Measurements from ENCODE around the gene ATN1. TPM values are rescaled to one million over a fixed set of nuclear protein-coding genes. Genes with fewer than 3 reads are reported as not detected.

ATN1 gene
- total and polyA plus RNA-seq, 2 of the 8 experiments (the other 6 are each of a cell fraction or from before 2014, with no cell fraction given), result 20.6 to 73.4 TPM

- Histone ChIP-seq H3K4me1 (replicated peaks in 1 of 4; ENCODE audit: control insufficient read depth in 3 of 4, insufficient read depth in 4 of 4, low read length in 3 of 4) (peaks cover 3 to 9% (median 5%) of the 10 kb centered on the region in 4 experiments), H3K9me3 (ENCODE audit: insufficient read depth in 2 of 2, low read depth in 1 of 2, low read length in 1 of 2) (no peaks in the 10 kb centered on the region), H3K9ac (replicated peaks in 1 of 4; ENCODE audit: extremely low read depth in 1 of 4, low read depth in 3 of 4, low read length in 3 of 4) (no peak overlapping the region), H3K79me2 (ENCODE audit: control insufficient read depth in 1 of 2, insufficient read depth in 2 of 2, low read length in 2 of 2) (peaks cover 0 to 9% of the 10 kb centered on the region in 2 experiments; a peak in 1 of 4 replicates), H3K4me3 (ENCODE audit: extremely low read depth in 1 of 4, insufficient read depth in 2 of 4, low read depth in 3 of 4, low read length in 4 of 4) (no peak overlapping the region), H2AK5ac (ENCODE audit: low read depth, low read length) (no peak overlapping the region), H3K4me2 (ENCODE audit: insufficient read depth in 1 of 2, low read depth in 2 of 2, low read length in 2 of 2) (no peak overlapping the region), H3K14ac (ENCODE audit: insufficient read length) (no peak overlapping the region), H4K91ac (replicated peaks; ENCODE audit: insufficient read length, low read length) (no peak overlapping the region), H3K27me3 (replicated peaks in 1 of 4; ENCODE audit: control insufficient read depth in 3 of 4, extremely low read depth in 1 of 4, insufficient read depth in 3 of 4, low read length in 3 of 4) (no peaks in the 10 kb centered on the region), H2BK20ac (ENCODE audit: low read length) (no peak overlapping the region), H2BK15ac (ENCODE audit: low read length) (no peak overlapping the region), H3K79me1 (ENCODE audit: low read depth, low read length) (peaks cover 4% of the 10 kb centered on the region), H4K20me1 (replicated peaks in 1 of 2; ENCODE audit: control insufficient read depth in 1 of 2, insufficient read depth in 2 of 2, low read length in 2 of 2) (peaks cover 0 to 6% of the 10 kb centered on the region in 2 experiments), H2BK120ac (replicated peaks; ENCODE audit: low read depth, low read length) (no peak overlapping the region), H3K36me3 (ENCODE audit: control insufficient read depth in 2 of 4, insufficient read depth in 4 of 4, low read length in 3 of 4) (peaks cover 26 to 75% (median 47%) of the 10 kb centered on the region in 4 experiments), H3K18ac (ENCODE audit: extremely low read depth, low read length) (no peak overlapping the region), H4K8ac (ENCODE audit: extremely low read depth, insufficient read depth, low read length) (no peak overlapping the region), H3K56ac (replicated peaks; ENCODE audit: insufficient read length, low read depth, low read length) (no peak overlapping the region), H2AFZ (ENCODE audit: low read length) (no peak overlapping the region), H4K5ac (ENCODE audit: insufficient read length, low read depth, low read length) (no peak overlapping the region), H2BK12ac (ENCODE audit: low read depth, low read length) (no peak overlapping the region), H2BK5ac (ENCODE audit: low read depth, low read length) (peak overlapping the region; percentile 18; the same call in 1 of the 2 replicates), H3K4ac (replicated peaks; ENCODE audit: insufficient read length, low read depth, low read length) (no peak overlapping the region), H3K23ac (ENCODE audit: insufficient read length) (no peak overlapping the region), H3K27ac (ENCODE audit: low read depth, low read length) (no peak overlapping the region), H3K23me2 (ENCODE audit: low read depth, low read length) (peaks cover 8% of the 10 kb centered on the region; the same call in 1 of the 2 replicates)
- ChIA-PET POLR2A (ENCODE audit: partially characterized antibody) (interaction anchor here (0.7 to 39.6 kb wide), 7 partner anchors 10 to 50 kb away, joined by 3 to 1027 read pairs (median 7); partner anchors contain the start of genes C12orf57, ENO2, LRRC23 and PTPN6), CTCF (ENCODE audit: partially characterized antibody) (interaction anchor here (0.8 to 9.3 kb wide), 7 partner anchors 10 to 51 kb away, joined by 3 to 74 read pairs (median 6); partner anchors contain the start of genes LRRC23 and SPSB2)
- TF ChIP-seq SP1 (IDR thresholded peaks at IDR 0.05; ENCODE audit: low read depth, low read length), result no peak
- 73% methylated on average over 7 of the region's 7 CpGs; no CpG with 5 or more reads in 1 of the 2 experiments for WGBS, 2 experiments (ENCODE audit: extremely low coverage in 1 of 2, insufficient coverage in 1 of 2, insufficient read length in 1 of 2, insufficient replicate concordance in 2 of 2, low coverage in 1 of 2, low lambda C conversion rate in 2 of 2, missing lambda C conversion rate in 1 of 2)
- no peak for DNase-seq (ENCODE audit: low read depth in 1 of 2, low spot score in 2 of 2)
- no peak for FAIRE-seq
Observed at GRCh38 chr12:6919588-6919987, 8.2 kb upstream of the ATN1 start.

All from H1 (cell line).